GM12878 (cell line): ENCODE measurements around the gene NPEPPS.
A peak's percentile ranks its signal among the peaks of the same experiment; 100 is the strongest.

Experiments
- BHLHE40 ChIP-seq, 2 experiments: fragments of 450-650 bp in 1 of 2; IDR thresholded peaks; 2 replicates each; pipeline ENCODE4 v1.6.1; 2011 to 2017; ENCODE audit warnings: low read depth in 2 of 2, borderline replicate concordance in 1 of 2, improper control_type of control experiment in 1 of 2, low read length in 1 of 2, mild to moderate bottlenecking in 1 of 2
- CREM ChIP-seq: IDR thresholded peaks from 2 replicates; pipeline ENCODE4 v1.6.1; 2014; ENCODE audit warnings: antibody characterized with exemption, low read depth
- CTCF ChIP-seq, 3 experiments: IDR thresholded peaks in 2 of 3; conservative IDR thresholded peaks in 1 of 3; 2 replicates each; pipeline ENCODE4 v1.5.1; 2011; ENCODE audit warnings: low read depth in 3 of 3, low read length in 3 of 3, mild to moderate bottlenecking in 3 of 3, control low read depth in 2 of 3, moderate library complexity in 2 of 3, inconsistent platforms in 1 of 3, mixed read lengths in 1 of 3; ENCODE audit not compliant: control insufficient read depth in 2 of 3, insufficient read depth in 1 of 3; ENCODE audit errors: extremely low read depth in 1 of 3
- EZH2 ChIP-seq: IDR thresholded peaks from 2 replicates; pipeline ENCODE4 v1.6.1; 2012; ENCODE audit warnings: low read depth, mild to moderate bottlenecking, control low read depth, inconsistent platforms, low read length, borderline replicate concordance; ENCODE audit not compliant: control insufficient read depth
- FOS ChIP-seq: IDR thresholded peaks from 3 replicates; pipeline ENCODE4 v1.6.1; 2011; ENCODE audit warnings: borderline replicate concordance; ENCODE audit not compliant: insufficient read length; ENCODE audit errors: extremely low read depth
- GABPA ChIP-seq: IDR thresholded peaks from 2 replicates; pipeline ENCODE4 v1.6.1; 2014; ENCODE audit warnings: antibody characterized with exemption, low read depth, mild to moderate bottlenecking, inconsistent platforms
- REST ChIP-seq: IDR thresholded peaks from 2 replicates; pipeline ENCODE4 v1.6.1; 2012; ENCODE audit warnings: mild to moderate bottlenecking, low read depth, low read length

GRCh38 chr17:47652570-47652969 lies 121.7 kb downstream of the NPEPPS start:
- TF ChIP-seq GABPA (no peak), EZH2 (no peak), CTCF (IDR thresholded peaks at IDR 0.05 in 2 of 3, conservative IDR thresholded peaks at IDR 0.05 in 1 of 3; ENCODE audit: control insufficient read depth in 2 of 3, extremely low read depth in 1 of 3, insufficient read depth in 1 of 3, low read depth in 3 of 3, low read length in 3 of 3) (no peak), BHLHE40 (IDR thresholded peaks at IDR 0.05; ENCODE audit: borderline replicate concordance in 1 of 2, low read depth in 2 of 2, low read length in 1 of 2) (no peak), REST (peak; percentile 80), FOS (no peak), CREM (no peak)
